Fibroblast of the aortic adventitia (primary cell): ENCODE measurements around the gene SHB. TPM values are rescaled to one million over a fixed set of nuclear protein-coding genes. Genes with fewer than 3 reads are reported as not detected.

ENCODE experiments used
- DNase-seq: peaks from one replicate; pipeline ENCODE4 v3.0.0-alpha.2; 2010; ENCODE audit warnings: low read depth
- H3K4me3 ChIP-seq: 2 replicates; pipeline ENCODE4 v1.5.1; 2011; ENCODE audit warnings: low read depth, mild to moderate bottlenecking, control low read depth, low read length, moderate library complexity
- total RNA-seq: library from RNA; depleted of rRNA; stranded (reverse); fragments of >200 nt; gene quantifications from 2 replicates; pipeline ENCODE4 v1.2.3, GENCODE V29; 2012; ENCODE audit warnings: low replicate concordance
- TF ChIP-seq, protein P1 (sequence below): IDR thresholded peaks from 2 replicates; pipeline ENCODE4 v1.5.1; 2011; ENCODE audit warnings: mild to moderate bottlenecking, low read length, control low read depth, inconsistent platforms; ENCODE audit not compliant: insufficient read depth

The SHB gene
- total RNA-seq, 1 donor = 26.5 TPM

DNA sequence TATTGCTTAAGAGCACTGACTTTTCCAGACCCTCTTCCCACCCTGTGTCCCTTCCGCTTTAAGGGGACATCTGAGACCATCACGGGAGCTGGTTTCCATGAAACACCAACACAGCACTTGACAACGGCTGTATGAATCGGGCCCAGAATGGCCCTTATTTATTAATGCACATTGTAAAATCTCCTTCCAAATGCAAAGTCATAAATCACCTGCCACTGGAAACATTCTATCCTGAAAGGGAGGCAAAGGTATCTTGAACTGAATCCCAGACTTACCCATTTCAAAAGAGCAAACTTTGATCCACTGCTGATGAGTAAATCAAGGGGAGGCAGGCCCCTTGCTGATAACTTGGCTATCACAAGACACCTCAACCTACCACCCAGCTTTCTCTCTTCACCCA lies 37.4 kb downstream of the SHB start:
- no peak for DNase-seq
- TF ChIP-seq, protein P1, sequence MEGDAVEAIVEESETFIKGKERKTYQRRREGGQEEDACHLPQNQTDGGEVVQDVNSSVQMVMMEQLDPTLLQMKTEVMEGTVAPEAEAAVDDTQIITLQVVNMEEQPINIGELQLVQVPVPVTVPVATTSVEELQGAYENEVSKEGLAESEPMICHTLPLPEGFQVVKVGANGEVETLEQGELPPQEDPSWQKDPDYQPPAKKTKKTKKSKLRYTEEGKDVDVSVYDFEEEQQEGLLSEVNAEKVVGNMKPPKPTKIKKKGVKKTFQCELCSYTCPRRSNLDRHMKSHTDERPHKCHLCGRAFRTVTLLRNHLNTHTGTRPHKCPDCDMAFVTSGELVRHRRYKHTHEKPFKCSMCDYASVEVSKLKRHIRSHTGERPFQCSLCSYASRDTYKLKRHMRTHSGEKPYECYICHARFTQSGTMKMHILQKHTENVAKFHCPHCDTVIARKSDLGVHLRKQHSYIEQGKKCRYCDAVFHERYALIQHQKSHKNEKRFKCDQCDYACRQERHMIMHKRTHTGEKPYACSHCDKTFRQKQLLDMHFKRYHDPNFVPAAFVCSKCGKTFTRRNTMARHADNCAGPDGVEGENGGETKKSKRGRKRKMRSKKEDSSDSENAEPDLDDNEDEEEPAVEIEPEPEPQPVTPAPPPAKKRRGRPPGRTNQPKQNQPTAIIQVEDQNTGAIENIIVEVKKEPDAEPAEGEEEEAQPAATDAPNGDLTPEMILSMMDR = no peak
- H3K4me3 ChIP-seq = no peak overlapping the region

- TF ChIP-seq, protein P1 = peak; percentile 28
Observed at GRCh38 chr9:38030658-38031057, 38.4 kb downstream of the SHB start.

GRCh38 chr9:38029915-38030638 lies 39.0 kb downstream of the SHB start:
- TF ChIP-seq, protein P1 = no peak
- no peak overlapping the region for H3K4me3 ChIP-seq
- DNase-seq = no peak

More at GRCh38 chr9:38030658-38031057, 38.4 kb downstream of the SHB start:
- no peak overlapping the region for H3K4me3 ChIP-seq
- DNase-seq = no peak

- TF ChIP-seq, protein P1 = no peak
- H3K4me3 ChIP-seq = no peak overlapping the region
- no peak for DNase-seq
Observed at GRCh38 chr9:38027714-38028113, 41.3 kb downstream of the SHB start.

DNA sequence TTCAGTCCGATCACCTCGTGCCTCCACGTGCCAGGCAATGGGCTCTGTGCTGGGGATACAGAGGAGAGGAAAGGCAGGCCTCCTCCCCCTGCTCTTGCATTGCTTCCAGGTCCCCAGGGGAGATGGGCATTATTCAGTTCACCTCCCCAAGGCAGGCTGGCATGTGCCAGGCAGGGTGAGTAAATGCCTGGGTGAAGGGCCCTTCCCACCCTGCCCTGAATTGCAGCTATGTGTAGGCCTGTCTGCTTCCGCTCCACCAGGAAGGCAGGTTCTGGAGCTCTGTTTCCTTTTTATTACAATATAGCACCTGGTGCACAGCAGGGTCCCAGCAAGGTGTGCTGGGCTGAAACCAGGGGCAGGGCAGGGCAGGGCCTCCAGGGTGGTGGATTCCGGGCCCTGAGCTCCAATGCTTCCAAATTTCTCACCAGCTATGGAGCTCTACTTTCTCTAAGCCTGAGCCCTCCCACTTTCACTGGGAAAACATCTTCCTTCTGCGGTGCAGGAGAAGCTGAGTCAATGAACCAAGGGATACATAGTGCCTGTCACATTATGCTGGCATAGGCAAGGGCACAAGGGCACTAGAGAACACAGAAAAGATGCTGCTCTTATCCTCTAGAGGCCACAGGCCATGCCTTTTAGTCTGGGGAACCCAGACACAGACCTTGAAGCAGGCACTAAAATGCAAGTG lies 42.0 kb downstream of the SHB start:
- no peak for DNase-seq
- H3K4me3 ChIP-seq = no peak overlapping the region
- TF ChIP-seq, protein P1 = no peak

GRCh38 chr9:38026021-38026809 lies 42.8 kb downstream of the SHB start:
- DNase-seq = peak; percentile 96
- TF ChIP-seq, protein P1 = no peak
- H3K4me3 ChIP-seq = peak overlapping the region; percentile 23
